Hippocampal formation (tissue), 2 donors: ENCODE measurements around the gene GALNS.
"Not testable (repeated sequence)": the region's sequence is repeated elsewhere in the genome, so short reads cannot be mapped to it uniquely, and the experiment has no call there.

ENCODE experiments used
- DNase-seq, 2 donors: peaks; one replicate each; lab custom pipeline; 2025; lab: John Stamatoyannopoulos, UW

GALNS gene

DNA sequence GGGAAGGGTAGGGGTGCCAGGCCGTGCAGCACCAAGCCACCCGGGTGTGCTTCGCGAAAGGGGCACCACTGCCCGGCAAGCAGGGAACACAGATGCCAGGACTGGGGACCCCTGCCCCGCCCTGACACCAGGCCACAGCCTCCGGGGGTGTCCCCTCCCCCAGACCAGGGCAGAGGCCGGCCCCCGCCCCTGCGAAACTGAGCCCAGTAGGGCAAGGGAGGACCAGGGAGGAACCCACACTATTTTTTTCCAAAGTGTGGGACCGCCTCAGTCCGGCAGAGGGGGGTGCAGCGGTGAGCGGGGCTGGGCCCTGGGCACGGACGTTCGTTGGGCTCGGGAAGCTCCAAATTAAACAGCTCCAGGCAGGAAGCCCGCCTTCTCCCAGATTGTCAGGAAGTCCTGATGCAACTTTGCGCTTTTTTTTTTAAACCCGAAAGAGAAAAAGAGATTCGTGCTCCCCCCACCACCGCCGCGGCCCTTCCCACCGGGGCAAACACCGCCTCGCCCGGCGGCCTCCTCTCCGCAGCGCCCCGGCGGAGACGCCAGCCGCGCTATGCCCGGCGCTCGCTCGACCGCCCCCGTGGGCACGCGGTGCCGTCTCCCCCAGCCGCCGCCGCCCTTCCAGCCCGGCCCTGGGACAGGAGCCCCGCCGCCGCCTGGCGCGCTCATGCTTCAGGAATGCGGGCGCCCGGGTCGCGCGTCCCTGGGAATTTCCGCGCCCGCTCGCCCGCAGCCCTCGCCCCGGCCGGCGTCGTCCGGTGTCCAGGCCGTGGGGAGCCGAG lies 72.5 kb downstream of the GALNS start:
- DNase-seq = peak in 1 of 2 donors; percentile 30

DNA sequence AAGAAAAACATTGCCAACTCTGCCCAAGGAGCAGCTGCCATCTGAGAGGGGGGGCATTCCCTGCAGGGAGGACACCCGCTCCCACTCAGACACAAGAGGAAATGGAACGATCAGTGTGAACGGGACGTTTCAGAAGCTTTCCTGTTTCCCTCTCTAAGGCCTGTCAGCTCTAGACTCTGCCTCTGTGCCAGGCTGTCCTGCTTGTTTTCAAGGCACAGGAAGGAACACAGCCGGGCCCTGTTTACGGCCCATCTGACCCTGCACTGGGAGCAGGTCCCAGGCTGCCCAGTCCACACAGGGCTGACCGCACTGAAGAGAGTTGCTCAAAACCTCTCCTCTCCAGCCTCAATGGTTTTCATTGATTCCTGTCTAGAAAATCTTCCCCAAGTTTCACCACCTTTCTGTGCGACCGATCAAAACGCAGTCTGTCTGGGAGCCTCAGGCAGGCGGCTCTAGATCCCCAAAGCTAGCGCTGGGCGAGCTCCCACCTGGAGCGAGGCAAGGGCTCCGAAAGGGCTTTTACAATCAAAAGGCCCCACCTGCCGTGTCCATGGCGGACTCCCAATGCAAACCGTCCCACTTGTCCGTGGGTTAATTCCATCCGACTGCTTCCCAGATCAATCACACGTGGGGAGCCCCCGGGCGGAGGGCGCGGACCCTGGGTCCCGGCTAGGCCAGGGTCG lies 73.2 kb downstream of the GALNS start:
- DNase-seq = peak; percentile 60 to 67

DNA sequence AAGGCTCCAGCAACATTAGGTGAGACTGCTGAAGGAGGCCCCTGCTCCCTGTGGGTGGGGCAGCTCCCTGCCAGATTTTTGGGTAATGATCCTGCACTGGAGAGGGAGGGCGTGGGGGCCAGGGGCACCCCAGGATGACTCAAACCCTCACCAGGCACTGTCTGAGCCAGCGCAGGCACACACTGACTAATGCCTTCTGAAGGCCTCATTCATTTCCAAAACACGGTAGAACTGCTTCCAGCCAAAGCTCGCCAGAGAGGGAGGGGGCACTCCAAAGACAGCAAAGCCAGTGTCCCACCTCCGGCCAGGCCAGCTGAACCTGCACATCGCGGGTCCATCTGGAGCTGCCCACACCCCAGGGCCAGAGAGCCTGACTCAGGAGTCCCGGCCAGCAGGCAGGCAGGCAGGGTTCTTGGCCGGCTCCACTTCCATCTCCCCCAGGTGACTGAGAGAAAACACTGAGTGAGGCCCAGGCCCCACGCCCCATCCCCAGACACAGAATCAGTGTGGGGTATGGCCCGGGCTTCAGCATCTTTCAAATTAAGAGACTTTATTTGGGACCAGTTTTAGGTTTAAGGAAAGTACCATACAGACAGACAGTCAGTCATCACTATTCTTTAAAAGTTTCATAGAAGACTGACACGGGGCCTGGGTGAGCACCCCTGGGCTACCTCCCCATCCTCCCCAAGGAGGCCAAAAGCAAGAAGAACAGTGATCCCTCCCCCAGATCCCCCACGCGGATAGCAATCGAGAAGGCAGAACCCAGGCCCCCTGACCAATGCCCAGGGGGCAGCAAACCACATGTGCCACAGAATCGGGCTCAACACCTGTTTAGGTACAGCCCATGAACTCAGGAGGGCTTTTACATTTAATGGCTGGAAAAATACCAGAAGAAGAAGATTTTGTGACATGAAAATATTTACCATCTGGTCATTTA lies 74.0 kb downstream of the GALNS start:
- no peak for DNase-seq

- DNase-seq = no peak
Observed at GRCh38 chr16:88781140-88782077, 75.3 kb downstream of the GALNS start.

DNA sequence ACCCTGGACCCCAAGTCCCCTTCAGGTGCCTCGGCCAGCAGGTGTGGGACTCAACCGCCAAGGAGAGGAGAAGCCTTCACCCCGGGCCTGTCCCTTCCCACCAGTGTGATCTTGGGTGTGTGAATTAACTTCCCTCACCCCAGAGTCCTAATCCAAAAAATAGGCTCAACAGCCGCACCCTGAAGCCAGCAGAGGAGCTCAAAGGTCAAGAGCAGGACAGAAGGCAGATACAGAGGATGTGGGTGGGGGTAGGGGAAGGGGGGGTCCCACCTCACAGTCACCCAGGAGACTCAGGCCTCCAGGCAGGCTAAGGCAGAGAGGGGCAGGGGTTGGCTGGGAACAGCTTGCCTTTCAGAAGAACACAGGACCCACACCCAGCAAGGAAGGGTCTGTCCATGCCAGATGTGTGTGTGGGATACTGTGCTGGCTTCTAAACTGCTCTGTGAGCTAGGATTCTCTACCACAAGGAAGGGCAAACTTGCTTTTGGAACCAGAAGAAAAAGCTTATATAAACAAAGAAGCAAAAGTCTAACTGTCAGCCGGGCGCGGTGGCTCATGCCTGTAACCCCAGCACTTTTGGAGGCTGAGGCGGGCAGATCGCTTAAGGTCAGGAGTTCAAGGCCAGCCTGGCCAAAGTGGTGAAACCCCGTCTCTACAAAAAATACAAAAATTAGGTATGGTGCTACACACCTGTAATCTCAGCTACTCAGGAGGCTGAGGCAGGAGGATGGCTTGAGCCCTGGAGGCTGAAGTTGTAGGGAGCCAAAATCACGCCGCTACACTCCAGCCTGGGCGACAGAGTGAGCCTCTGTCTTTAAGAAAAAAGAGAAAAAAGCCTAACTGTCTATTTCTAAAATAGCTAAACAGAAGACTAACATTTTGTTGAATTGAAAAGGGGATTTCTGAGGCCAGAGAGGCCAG lies 76.3 kb downstream of the GALNS start:
- DNase-seq = no peak

GRCh38 chr16:88779406-88780141 lies 77.2 kb downstream of the GALNS start:
- no peak for DNase-seq

DNA sequence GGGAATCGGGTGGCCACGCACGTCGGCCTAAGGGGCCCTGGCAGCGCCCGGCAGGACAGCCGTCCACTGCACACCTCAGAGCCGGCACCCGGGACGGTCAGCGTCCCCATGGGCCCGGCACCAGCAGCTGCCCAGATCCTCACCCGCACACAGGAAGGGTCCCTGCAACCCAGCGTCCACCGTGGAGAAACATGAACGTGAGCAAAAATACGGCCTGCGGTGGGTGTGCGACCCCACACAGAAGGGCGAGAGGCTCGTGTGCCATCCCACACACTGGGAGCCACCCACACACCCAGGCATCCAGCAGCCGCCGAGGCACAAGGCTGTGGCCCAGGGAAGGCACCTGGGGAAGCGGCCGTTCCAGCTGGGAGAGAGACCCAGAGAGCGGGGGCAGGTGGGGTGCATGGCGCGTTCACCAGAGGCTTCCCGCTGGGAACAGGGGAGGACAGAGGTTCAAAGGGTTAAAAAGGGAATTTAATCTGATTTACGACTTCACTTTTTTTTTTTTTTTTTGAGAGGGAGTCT lies 78.1 kb downstream of the GALNS start:
- DNase-seq = no peak

DNA sequence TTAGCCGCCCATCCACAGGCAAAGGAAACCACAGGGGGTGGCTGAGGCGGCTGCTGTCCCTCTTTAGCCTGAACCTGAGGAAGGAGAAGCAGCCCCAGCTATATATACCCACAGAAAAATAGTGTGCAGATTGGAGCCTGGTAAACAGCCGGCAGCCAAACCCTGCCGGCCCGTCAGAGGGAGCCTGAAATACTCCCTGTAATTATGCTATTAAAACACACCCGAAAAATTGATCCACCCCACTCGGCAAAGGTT lies 78.5 kb downstream of the GALNS start:
- DNase-seq = no peak

GRCh38 chr16:88777471-88778270 lies 79.1 kb downstream of the GALNS start:
- DNase-seq = no peak

GRCh38 chr16:88775825-88776224 lies 80.9 kb downstream of the GALNS start:
- DNase-seq = no peak

DNA sequence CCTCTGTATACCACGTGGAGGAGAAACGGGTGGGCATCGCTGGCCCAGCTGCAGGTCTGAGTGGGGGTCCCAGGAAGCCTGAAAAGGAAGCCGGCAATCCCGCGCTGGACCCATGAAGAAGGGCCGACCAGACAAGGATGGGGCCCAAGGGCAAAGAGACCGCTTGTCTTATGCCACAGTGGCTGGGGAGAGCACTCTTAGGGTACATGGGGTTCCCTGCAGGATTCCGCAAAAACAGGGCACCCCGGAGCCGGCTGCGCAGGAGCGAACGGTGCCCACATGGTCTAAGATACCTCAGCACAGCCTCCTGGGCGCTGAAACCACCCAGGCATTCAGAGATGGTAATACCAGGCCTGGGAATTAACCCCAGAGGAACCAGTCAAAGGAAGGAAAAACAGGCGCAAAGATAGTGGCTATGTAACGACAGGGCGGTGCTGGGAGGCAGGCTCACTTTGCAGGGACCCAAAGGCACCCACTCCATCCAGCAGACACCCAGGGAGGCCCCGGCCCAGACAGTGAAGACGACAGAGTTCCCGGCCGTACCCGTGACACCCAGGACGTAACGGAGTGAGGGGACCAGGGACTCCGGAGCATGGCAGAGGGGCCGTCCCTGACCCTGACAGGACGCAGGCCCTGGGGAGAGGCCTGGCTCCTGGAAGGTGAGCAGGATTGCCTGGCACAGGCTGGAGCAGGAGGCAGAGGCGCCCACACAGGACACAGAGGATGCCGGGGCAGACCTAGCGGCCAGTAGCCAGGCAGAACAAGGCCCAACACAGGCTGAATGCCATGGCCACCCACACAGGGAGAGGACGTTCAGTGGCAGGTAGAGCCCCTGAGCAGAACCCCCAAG lies 82.0 kb downstream of the GALNS start:
- no peak for DNase-seq

GRCh38 chr16:88773812-88774291 lies 82.9 kb downstream of the GALNS start:
- no peak for DNase-seq

DNA sequence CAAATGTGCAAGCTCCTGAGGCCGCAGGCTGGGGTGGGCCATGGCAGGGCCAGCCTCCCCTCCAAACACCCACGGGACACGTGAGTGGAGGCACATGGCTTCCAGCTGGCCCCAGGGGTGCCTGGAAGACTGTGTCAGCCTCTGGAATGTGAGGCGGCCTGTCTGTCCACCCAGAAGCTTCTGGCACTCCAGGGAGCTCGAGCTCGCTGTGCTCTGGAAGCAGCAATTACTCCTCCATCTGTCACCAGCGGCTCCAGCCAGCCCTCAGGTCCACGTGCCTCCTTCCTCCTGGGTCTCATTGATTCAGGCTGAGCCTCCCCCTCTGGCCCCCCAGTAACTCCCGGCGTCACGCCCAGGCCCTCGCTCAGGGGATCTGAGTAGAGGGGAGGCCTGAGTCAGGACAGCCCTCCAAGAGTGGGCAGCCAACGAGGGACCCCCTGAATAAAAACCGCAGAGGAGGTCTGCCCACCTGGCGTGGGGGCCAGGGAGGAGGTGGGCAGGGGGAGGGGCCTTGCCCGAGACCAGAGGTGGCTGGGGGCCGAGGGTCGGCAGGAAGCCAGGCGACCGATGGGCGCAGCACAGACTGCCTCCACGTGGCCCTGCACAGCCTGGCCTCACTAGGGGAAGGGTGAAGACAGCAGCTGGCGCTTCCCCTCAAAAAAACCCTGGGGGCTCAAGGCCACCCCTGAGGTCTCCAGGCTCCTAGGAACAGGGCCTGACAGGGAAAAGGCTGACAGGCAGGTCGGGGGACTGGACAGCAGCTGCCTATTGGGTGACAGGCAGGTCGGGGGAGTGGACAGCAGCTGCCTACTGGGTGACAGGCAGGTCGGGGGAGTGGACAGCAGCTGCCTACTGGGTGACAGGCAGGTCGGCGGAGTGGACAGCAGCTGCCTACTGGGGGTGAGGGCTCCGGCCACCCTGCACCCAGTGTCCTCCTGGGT lies 83.6 kb downstream of the GALNS start:
- DNase-seq = no peak

- not testable (repeated sequence) for DNase-seq
Observed at GRCh38 chr16:88771781-88772180, 85.0 kb downstream of the GALNS start.

GRCh38 chr16:88771294-88771772 lies 85.4 kb downstream of the GALNS start:
- DNase-seq = no peak
